Measurements from ENCODE around the gene SERPINC1. TPM values are rescaled to one million over a fixed set of nuclear protein-coding genes. Genes with fewer than 3 reads are reported as not detected.

SERPINC1 gene
- total RNA-seq, 1 donor from 2014 or later: not detected

DNA sequence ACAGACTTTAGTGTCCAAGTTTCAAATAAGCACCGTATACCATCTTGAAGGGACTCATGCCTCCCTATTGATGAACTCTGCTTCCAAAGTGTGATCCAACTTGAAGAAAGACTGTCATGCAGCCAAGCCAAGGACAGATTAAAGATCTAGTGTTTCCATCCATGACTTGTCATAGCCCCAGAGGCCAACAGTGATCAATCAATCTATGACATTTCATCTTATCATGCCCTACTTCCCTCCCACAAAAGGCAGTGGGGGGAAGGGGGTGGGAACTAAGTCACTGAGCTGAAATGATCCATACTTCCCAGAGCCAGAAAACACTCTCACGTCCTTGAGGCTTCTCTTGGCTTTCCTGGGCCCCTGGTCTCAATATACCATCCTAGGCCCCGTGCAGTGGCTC lies 4.0 kb downstream of the SERPINC1 start:
- Mint-ChIP-seq H3K4me1 (ENCODE audit: low read depth) (peaks cover 2% of the 10 kb centered on the region), H3K27me3 (no peaks in the 10 kb centered on the region), H3K27ac (no peak overlapping the region), H3K36me3 (ENCODE audit: insufficient read depth) (peaks cover 1% of the 10 kb centered on the region), H3K4me3 (ENCODE audit: low read depth) (no peak overlapping the region), H3K9me3 (ENCODE audit: low read depth) (no peaks in the 10 kb centered on the region)
- DNase-seq (ENCODE audit: low spot score, unreplicated experiment): no peak
- TF ChIP-seq, protein P1, sequence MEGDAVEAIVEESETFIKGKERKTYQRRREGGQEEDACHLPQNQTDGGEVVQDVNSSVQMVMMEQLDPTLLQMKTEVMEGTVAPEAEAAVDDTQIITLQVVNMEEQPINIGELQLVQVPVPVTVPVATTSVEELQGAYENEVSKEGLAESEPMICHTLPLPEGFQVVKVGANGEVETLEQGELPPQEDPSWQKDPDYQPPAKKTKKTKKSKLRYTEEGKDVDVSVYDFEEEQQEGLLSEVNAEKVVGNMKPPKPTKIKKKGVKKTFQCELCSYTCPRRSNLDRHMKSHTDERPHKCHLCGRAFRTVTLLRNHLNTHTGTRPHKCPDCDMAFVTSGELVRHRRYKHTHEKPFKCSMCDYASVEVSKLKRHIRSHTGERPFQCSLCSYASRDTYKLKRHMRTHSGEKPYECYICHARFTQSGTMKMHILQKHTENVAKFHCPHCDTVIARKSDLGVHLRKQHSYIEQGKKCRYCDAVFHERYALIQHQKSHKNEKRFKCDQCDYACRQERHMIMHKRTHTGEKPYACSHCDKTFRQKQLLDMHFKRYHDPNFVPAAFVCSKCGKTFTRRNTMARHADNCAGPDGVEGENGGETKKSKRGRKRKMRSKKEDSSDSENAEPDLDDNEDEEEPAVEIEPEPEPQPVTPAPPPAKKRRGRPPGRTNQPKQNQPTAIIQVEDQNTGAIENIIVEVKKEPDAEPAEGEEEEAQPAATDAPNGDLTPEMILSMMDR (IDR thresholded peaks at IDR 0.05; ENCODE audit: unreplicated experiment): no peak

DNA sequence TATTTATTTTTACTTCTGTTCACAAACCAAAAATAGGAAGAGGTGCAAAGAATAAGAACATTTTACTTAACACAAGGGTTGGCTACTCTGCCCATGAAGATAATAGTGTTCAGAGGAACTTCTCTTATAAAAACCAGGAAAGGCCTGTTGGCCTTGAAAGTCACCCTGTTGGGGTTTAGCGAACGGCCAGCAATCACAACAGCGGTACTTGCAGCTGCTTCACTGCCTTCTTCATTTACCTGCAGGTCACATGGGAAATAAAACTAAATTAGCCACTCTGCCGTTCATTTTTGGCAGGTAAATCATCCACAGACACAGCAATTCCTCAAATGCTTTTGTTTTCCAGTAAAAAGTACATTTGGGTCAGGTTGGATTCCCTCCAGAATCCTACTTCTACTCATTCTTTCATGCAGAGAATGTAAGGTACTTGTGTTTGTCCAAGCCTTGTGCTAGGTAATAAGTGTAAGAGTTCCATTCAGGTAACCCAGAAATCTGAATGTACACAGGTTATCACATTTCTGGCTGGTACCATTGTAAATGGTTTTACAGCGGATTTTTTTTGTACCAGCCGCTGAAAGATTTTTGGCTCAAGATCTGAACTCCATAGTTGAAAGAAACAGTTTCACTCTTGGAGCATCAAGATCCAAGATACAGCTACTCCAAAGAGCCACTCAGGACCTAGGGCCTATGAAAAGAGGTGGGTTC lies 13.1 kb downstream of the SERPINC1 start:
- TF ChIP-seq, protein P1 (IDR thresholded peaks at IDR 0.05; ENCODE audit: unreplicated experiment): no peak
- no peaks in the 10 kb centered on the region for H3K27me3 Mint-ChIP-seq
- H3K4me1 Mint-ChIP-seq (ENCODE audit: low read depth): no peaks in the 10 kb centered on the region
- no peak for DNase-seq (ENCODE audit: low spot score, unreplicated experiment)
- peaks cover 3% of the 10 kb centered on the region for H3K9me3 Mint-ChIP-seq (ENCODE audit: low read depth)
- H3K4me3 Mint-ChIP-seq (ENCODE audit: low read depth): no peak overlapping the region
- peaks cover 2% of the 10 kb centered on the region for H3K36me3 Mint-ChIP-seq (ENCODE audit: insufficient read depth)
- peak overlapping the region; percentile 45 for H3K27ac Mint-ChIP-seq

DNA sequence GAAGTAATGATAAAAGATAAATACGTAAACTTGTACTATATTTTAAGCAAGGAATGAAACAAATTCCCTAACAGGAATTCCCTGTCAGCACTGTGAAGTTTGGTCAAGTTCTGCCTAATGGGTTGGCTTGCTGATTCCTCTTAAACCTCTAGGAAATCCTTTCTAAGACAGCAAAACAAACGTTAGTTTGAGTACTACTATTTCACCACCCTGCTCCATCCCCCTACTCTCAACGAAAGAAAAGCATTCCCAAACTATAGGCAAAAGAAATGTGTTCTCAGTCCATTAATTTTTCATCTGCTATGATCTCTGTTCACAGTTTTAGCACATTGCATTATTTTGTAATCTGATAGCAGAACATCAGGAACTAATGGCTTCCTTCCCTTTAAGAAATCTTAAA lies 16.1 kb downstream of the SERPINC1 start:
- TF ChIP-seq, protein P1 (IDR thresholded peaks at IDR 0.05; ENCODE audit: unreplicated experiment): no peak
- H3K27me3 Mint-ChIP-seq: no peaks in the 10 kb centered on the region
- H3K27ac Mint-ChIP-seq: no peak overlapping the region
- no peaks in the 10 kb centered on the region for H3K4me1 Mint-ChIP-seq (ENCODE audit: low read depth)
- peaks cover 2% of the 10 kb centered on the region for H3K36me3 Mint-ChIP-seq (ENCODE audit: insufficient read depth)
- H3K4me3 Mint-ChIP-seq (ENCODE audit: low read depth): no peak overlapping the region
- peaks cover 3% of the 10 kb centered on the region for H3K9me3 Mint-ChIP-seq (ENCODE audit: low read depth)
- DNase-seq (ENCODE audit: low spot score, unreplicated experiment): no peak

DNA sequence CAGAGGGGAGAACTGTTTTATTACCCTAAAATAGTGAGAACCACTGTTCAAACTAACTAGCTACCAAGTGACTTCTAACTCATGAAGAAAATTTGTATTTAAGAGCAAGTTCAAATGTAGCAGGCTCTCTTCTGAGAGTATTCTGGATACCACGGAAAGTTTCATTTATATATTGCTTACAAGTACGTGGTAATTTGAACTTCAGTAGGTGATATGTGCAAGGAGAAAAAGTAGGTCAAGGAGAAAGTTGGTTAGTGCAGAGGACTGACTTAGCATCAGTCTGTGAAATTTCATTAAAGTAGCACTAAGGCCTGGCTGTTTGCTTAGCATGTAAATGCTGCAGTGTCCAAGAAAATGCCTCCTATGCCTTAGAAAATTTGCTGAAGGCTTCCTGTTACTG lies 16.7 kb downstream of the SERPINC1 start:
- Mint-ChIP-seq H3K36me3 (ENCODE audit: insufficient read depth) (no peaks in the 10 kb centered on the region), H3K27ac (no peak overlapping the region), H3K4me1 (ENCODE audit: low read depth) (no peaks in the 10 kb centered on the region), H3K4me3 (ENCODE audit: low read depth) (no peak overlapping the region), H3K9me3 (ENCODE audit: low read depth) (no peaks in the 10 kb centered on the region), H3K27me3 (no peaks in the 10 kb centered on the region)
- DNase-seq (ENCODE audit: low spot score, unreplicated experiment): no peak
- TF ChIP-seq, protein P1 (IDR thresholded peaks at IDR 0.05; ENCODE audit: unreplicated experiment): no peak

DNA sequence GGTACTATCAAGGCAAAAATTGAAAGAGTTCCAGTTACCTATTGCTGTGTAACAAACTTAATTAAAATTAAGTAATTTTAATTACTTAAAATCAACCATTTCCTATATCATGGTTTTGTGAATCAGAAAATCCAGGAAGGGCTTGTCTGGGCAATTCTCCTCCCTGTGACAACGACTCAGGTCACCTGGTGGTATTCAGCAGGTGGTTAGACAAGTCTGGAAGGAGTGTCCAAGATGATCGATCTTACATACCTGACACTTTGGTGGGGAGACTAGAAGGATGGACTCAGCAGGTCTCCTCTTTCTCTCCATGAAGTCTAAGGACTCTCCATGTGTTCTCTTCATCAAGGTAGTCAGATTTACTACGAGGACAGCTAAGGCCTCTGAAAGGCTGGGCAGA lies 22.9 kb downstream of the SERPINC1 start:
- Mint-ChIP-seq H3K36me3 (ENCODE audit: insufficient read depth) (peaks cover 4% of the 10 kb centered on the region), H3K9me3 (ENCODE audit: low read depth) (no peaks in the 10 kb centered on the region), H3K27ac (no peak overlapping the region), H3K4me3 (ENCODE audit: low read depth) (no peak overlapping the region), H3K4me1 (ENCODE audit: low read depth) (peaks cover 3% of the 10 kb centered on the region), H3K27me3 (no peaks in the 10 kb centered on the region)
- TF ChIP-seq, protein P1 (IDR thresholded peaks at IDR 0.05; ENCODE audit: unreplicated experiment): no peak
- no peak for DNase-seq (ENCODE audit: low spot score, unreplicated experiment)
